IMR-90 (cell line): ENCODE results near the gene UPK2. TPM values are rescaled to one million over a fixed set of nuclear protein-coding genes. Genes with fewer than 3 reads are reported as not detected.
A peak's percentile ranks its signal among the peaks of the same experiment; 100 is the strongest.

ENCODE experiments used
- ATAC-seq: fragments of 200-7000 bp; cut with Tn5 transposase; 2 replicates; pipeline ENCODE4 v1.9.1; 2020; ENCODE audit warnings: low read depth, mild to moderate bottlenecking, moderate library complexity
- BruUV-seq: library from RNA; stranded (reverse); fragments of 400-500 nt; replicated peaks from 2 replicates; lab custom pipeline; 2021; lab: Mats Ljungman, UMichigan
- CTCF ChIA-PET: fragments of 300-600 bp; formaldehyde crosslinking; extraction: SDS; loops from one replicate; lab custom pipeline; 2021; ENCODE audit warnings: antibody characterized with exemption; lab: Yijun Ruan, JAX
- POLR2A ChIA-PET: fragments of 300-600 bp; sonication (Branson Sonifier 250); formaldehyde crosslinking; loops from one replicate; lab custom pipeline; 2022; ENCODE audit warnings: antibody characterized with exemption; ENCODE audit not compliant: unreplicated experiment; lab: Charles Lee
- DNase-seq: peaks from one replicate; pipeline ENCODE4 v3.0.0; 2013
- H2AFZ ChIP-seq: replicated peaks from 2 replicates; pipeline ENCODE3; 2013; ENCODE audit warnings: low read length, mild to moderate bottlenecking; ENCODE audit not compliant: poor library complexity
- H2AK5ac ChIP-seq: 2 replicates; pipeline ENCODE4 v1.6.1; 2013; ENCODE audit warnings: low read depth, low read length, inconsistent platforms
- H2AK9ac ChIP-seq: replicated peaks from 2 replicates; pipeline ENCODE3; 2013; ENCODE audit warnings: mild to moderate bottlenecking, low read depth, low read length, moderate library complexity; ENCODE audit not compliant: poor library complexity
- H2BK120ac ChIP-seq: 2 replicates; pipeline ENCODE4 v1.6.1; 2013; ENCODE audit warnings: low read depth, low read length, inconsistent platforms
- H2BK15ac ChIP-seq: 3 replicates; pipeline ENCODE4 v1.6.1; 2013; ENCODE audit warnings: low read depth, low read length, inconsistent platforms
- H2BK20ac ChIP-seq: 2 replicates; pipeline ENCODE4 v1.6.1; 2013; ENCODE audit warnings: low read depth, mild to moderate bottlenecking, inconsistent platforms, low read length, moderate library complexity
- H2BK5ac ChIP-seq: 2 replicates; pipeline ENCODE4 v1.6.1; 2013; ENCODE audit warnings: mild to moderate bottlenecking, low read depth, low read length, inconsistent platforms; ENCODE audit not compliant: poor library complexity, severe bottlenecking
- H3K14ac ChIP-seq: replicated peaks from 2 replicates; pipeline ENCODE4 v1.6.1; 2013; ENCODE audit warnings: low read depth, low read length, inconsistent platforms
- H3K18ac ChIP-seq: 2 replicates; pipeline ENCODE4 v1.6.1; 2013; ENCODE audit warnings: low read depth, low read length, control low read depth
- H3K23ac ChIP-seq: 2 replicates; pipeline ENCODE4 v1.6.1; 2013; ENCODE audit warnings: low read depth, low read length, inconsistent platforms
- H3K27ac ChIP-seq: 2 replicates; pipeline ENCODE4 v1.5.1; 2013; ENCODE audit warnings: mild to moderate bottlenecking, control low read depth, low read length; ENCODE audit not compliant: insufficient read depth
- H3K27me3 ChIP-seq: 2 replicates; pipeline ENCODE4 v1.6.1; 2013; ENCODE audit warnings: low read length; ENCODE audit not compliant: control insufficient read depth, insufficient read depth
- H3K36me3 ChIP-seq: 2 replicates; pipeline ENCODE4 v1.6.1; 2013; ENCODE audit warnings: low read length, mixed read lengths; ENCODE audit not compliant: control insufficient read depth, insufficient read depth
- H3K4ac ChIP-seq: 2 replicates; pipeline ENCODE4 v1.6.1; 2013; ENCODE audit warnings: low read depth, low read length, inconsistent platforms
- H3K4me1 ChIP-seq: 2 replicates; pipeline ENCODE4 v1.6.1; 2013; ENCODE audit warnings: low read length, mixed read lengths; ENCODE audit not compliant: control insufficient read depth, insufficient read depth
- H3K4me2 ChIP-seq: 2 replicates; pipeline ENCODE4 v1.6.1; 2013; ENCODE audit warnings: low read depth, mild to moderate bottlenecking, control low read depth, low read length, moderate library complexity
- H3K4me3 ChIP-seq: 2 replicates; pipeline ENCODE4 v1.5.1; 2013; ENCODE audit warnings: low read depth, mild to moderate bottlenecking, control low read depth, low read length, moderate library complexity; ENCODE audit not compliant: insufficient read depth
- H3K56ac ChIP-seq: 2 replicates; pipeline ENCODE4 v1.6.1; 2013; ENCODE audit warnings: low read length, inconsistent platforms; ENCODE audit not compliant: insufficient read depth; ENCODE audit errors: extremely low read depth
- H3K79me1 ChIP-seq, 2 experiments: 2 replicates each; pipeline ENCODE4 v1.6.1; 2013; ENCODE audit warnings: low read length in 2 of 2, inconsistent platforms in 1 of 2, low read depth in 1 of 2
- H3K9ac ChIP-seq: 2 replicates; pipeline ENCODE4 v1.6.1; 2013; ENCODE audit warnings: low read depth, low read length, control low read depth
- H3K9me1 ChIP-seq: 2 replicates; pipeline ENCODE4 v1.6.1; 2013; ENCODE audit warnings: low read length, inconsistent platforms; ENCODE audit not compliant: insufficient read depth
- H3K9me3 ChIP-seq: 2 replicates; pipeline ENCODE4 v1.6.1; 2013; ENCODE audit warnings: low read length; ENCODE audit not compliant: control insufficient read depth, insufficient read depth
- H4K20me1 ChIP-seq: 2 replicates; pipeline ENCODE4 v1.6.1; 2013; ENCODE audit warnings: low read length, inconsistent platforms; ENCODE audit not compliant: insufficient read depth
- H4K5ac ChIP-seq: 2 replicates; pipeline ENCODE4 v1.6.1; 2013; ENCODE audit warnings: mild to moderate bottlenecking, low read depth, low read length, control low read depth
- H4K8ac ChIP-seq, 2 experiments: 2 replicates each; pipeline ENCODE4 v1.6.1; 2013; ENCODE audit warnings: low read depth in 2 of 2, low read length in 2 of 2, control low read depth in 1 of 2, inconsistent platforms in 1 of 2
- H4K91ac ChIP-seq: 2 replicates; pipeline ENCODE4 v1.6.1; 2013; ENCODE audit warnings: low read depth, low read length, inconsistent platforms; ENCODE audit not compliant: insufficient read depth
- BHLHE40 ChIP-seq: fragments of 150-350 bp; IDR thresholded peaks from 2 replicates; pipeline ENCODE4 v1.6.1; 2016; ENCODE audit warnings: mild to moderate bottlenecking, low read depth, low read length
- CEBPB ChIP-seq: IDR thresholded peaks from 2 replicates; pipeline ENCODE4 v1.6.1; 2012; ENCODE audit warnings: low read depth, low read length, improper control_type of control experiment
- CHD1 ChIP-seq: IDR thresholded peaks from 2 replicates; pipeline ENCODE4 v1.6.1; 2012; ENCODE audit warnings: low read depth, low read length, improper control_type of control experiment
- CTCF ChIP-seq: conservative IDR thresholded peaks from 2 replicates; pipeline ENCODE4 v1.5.1; 2012; ENCODE audit warnings: mild to moderate bottlenecking, low read depth, low read length, improper control_type of control experiment
- FOS ChIP-seq: fragments of 150-350 bp; IDR thresholded peaks from 2 replicates; pipeline ENCODE4 v1.6.1; 2016; ENCODE audit warnings: low read depth, low read length
- MAFK ChIP-seq: IDR thresholded peaks from 2 replicates; pipeline ENCODE4 v1.6.1; 2012; ENCODE audit warnings: low read depth, low read length, improper control_type of control experiment
- MAZ ChIP-seq: IDR thresholded peaks from 2 replicates; pipeline ENCODE4 v1.6.1; 2012; ENCODE audit warnings: low read depth, mild to moderate bottlenecking, low read length, improper control_type of control experiment, moderate library complexity, borderline replicate concordance
- POLR2A ChIP-seq: IDR thresholded peaks from 2 replicates; pipeline ENCODE4 v1.6.1; 2012; ENCODE audit warnings: mild to moderate bottlenecking, low read depth, low read length
- RAD21 ChIP-seq: IDR thresholded peaks from 2 replicates; pipeline ENCODE4 v1.6.1; 2012; ENCODE audit warnings: low read length, improper control_type of control experiment
- SMC3 ChIP-seq: fragments of 150-350 bp; IDR thresholded peaks from 2 replicates; pipeline ENCODE4 v1.6.1; 2016; ENCODE audit warnings: low read depth, mild to moderate bottlenecking, antibody characterized with exemption, low read length, moderate library complexity
- WGBS, 2 experiments: methylation state at CpG; one replicate each; pipeline versions ENCODE4 v1.1.5 to v1.1.7; 2013; ENCODE audit warnings: missing lambda C conversion rate in 2 of 2; ENCODE audit not compliant: insufficient read length in 1 of 2; ENCODE audit errors: extremely low coverage in 2 of 2; 5-methylcytosine and 5-hydroxymethylcytosine counted together
- dilution Hi-C: fragments of 300-500 bp; cut with HindIII; formaldehyde crosslinking; loops from one replicate; pipeline ENCODE4 v1.14.3; 2018; ENCODE audit warnings: low sequenced_read_pairs; ENCODE audit not compliant: unreplicated experiment
- in situ Hi-C: fragments of 300-500 bp; cut with MboI; formaldehyde crosslinking; loops from 3 replicates; pipeline ENCODE4 v1.14.3; 2019; ENCODE audit warnings: low sequenced_read_pairs, inconsistent platforms, mixed read lengths
- intact Hi-C: fragments of 100-400 bp; cut with micrococcal nuclease; formaldehyde crosslinking; loops from 2 replicates; pipeline ENCODE4 v1.10.0; 2022
- polyA plus RNA-seq, 3 experiments: library from polyadenylated mRNA; depleted of rRNA; stranded (reverse); fragments of >200 nt; gene quantifications; 2 replicates each; pipeline ENCODE4 v1.2.3, GENCODE V29; 2012; ENCODE audit warnings: low replicate concordance in 1 of 3
- total RNA-seq: library from RNA; depleted of rRNA; stranded (reverse); fragments of >200 nt; gene quantifications from 2 replicates; pipeline ENCODE4 v1.2.3, GENCODE V29; 2012
- TF ChIP-seq, protein P1 (sequence below): fragments of 150-350 bp; IDR thresholded peaks from 2 replicates; pipeline ENCODE4 v1.6.1; 2017; ENCODE audit warnings: mild to moderate bottlenecking, antibody characterized with exemption, low read length, low read depth

Gene UPK2
- total and polyA plus RNA-seq, 2 of the 4 experiments (the other 2 are of a cell fraction): 0.26 TPM; not detected in 1

DNA sequence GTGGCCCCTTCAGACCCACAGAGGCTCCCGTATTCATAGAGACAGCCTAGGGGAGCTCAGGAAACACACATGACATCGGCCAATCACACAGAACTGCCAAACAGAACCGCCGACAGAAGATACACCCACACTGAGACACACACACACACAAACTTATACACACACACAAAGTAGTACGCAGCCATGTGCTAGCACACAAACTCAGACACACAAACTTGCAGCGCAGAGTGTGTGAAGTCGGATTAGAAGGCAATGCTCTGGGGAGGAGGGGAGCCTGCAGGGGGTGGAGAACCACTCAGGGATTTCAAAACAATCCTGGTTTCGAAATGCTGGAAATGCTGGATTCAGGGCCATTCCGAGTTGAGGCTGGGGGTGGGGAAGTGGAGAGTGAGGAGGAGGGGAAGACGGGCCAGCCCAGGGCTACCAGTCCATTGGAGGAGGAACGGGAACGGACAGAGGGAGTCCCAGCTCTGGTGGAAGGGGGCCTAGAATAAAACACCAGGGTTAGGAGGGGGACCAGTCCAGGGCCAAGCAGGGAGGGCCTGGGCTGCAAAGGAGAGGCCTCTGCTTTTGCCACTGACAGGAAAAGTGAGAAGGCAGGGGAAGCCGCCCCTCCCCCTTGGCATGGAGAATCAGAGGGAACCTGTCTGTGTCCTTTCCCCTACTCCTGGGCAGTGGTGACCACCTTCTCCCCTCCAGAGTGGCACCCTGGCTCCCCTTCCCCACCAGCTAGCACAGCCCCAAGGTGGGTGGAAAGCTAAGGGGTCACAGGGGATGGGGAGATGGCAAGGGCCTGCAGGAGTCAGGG is 34.8 kb upstream of the UPK2 start:
- peak overlapping the region; percentile 80 for H2BK20ac ChIP-seq
- ChIA-PET CTCF (interaction anchor here (0.9 to 1.1 kb wide), 3 partner anchors 8 to 302 kb away, joined by 3 to 4 read pairs (median 3); no protein-coding TSS in a partner anchor), POLR2A (interaction anchor here (1.9 kb wide), 1 partner anchor 11 kb away, joined by 13 read pairs; no protein-coding TSS in a partner anchor)
- H3K9me3 ChIP-seq: no peaks in the 10 kb centered on the region
- H3K23ac ChIP-seq: peak overlapping the region; percentile 93
- no TSS peak for BruUV-seq
- H3K14ac ChIP-seq: peak overlapping the region; percentile 89
- peak overlapping the region; percentile 79 for H3K9ac ChIP-seq
- H2BK120ac ChIP-seq: peak overlapping the region; percentile 96
- H3K18ac ChIP-seq: peak overlapping the region; percentile 62
- in situ Hi-C loops (no loop called here), intact Hi-C loops (no loop called here), dilution Hi-C loops (no loop called here)
- peak overlapping the region; percentile 98 for H2AK5ac ChIP-seq
- DNase-seq (peak; percentile 88), ATAC-seq (peak; percentile 15)
- H2AK9ac ChIP-seq: peak overlapping the region; percentile 63
- H4K20me1 ChIP-seq: peaks cover 76% of the 10 kb centered on the region
- peaks cover 8 to 52% of the 10 kb centered on the region in 2 experiments; a peak in 3 of 4 replicates for H3K79me1 ChIP-seq
- 4% methylated on average over 5 of the region's 13 CpGs; no CpG with 5 or more reads in 1 of the 2 experiments for WGBS, 2 experiments
- peak overlapping the region; percentile 92 for H2BK5ac ChIP-seq
- H2AFZ ChIP-seq: peak overlapping the region; percentile 35
- H3K4me3 ChIP-seq: peak overlapping the region; percentile 99
- peak overlapping the region; percentile 99 for H3K27ac ChIP-seq
- H3K56ac ChIP-seq: peak overlapping the region; percentile 85
- H4K5ac ChIP-seq: peak overlapping the region; percentile 31
- no peaks in the 10 kb centered on the region for H3K9me1 ChIP-seq
- peak overlapping the region; percentile 97 for H3K4ac ChIP-seq
- H4K8ac ChIP-seq: peak overlapping the region; percentile 34 to 81
- peak overlapping the region; percentile 96 for H4K91ac ChIP-seq
- peaks cover 39% of the 10 kb centered on the region for H3K4me1 ChIP-seq
- no peaks in the 10 kb centered on the region for H3K36me3 ChIP-seq
- H3K27me3 ChIP-seq: no peaks in the 10 kb centered on the region
- H2BK15ac ChIP-seq: peak overlapping the region; percentile 60; the same call in 2 of the 3 replicates
- H3K4me2 ChIP-seq: peak overlapping the region; percentile 92
- TF ChIP-seq CTCF (no peak), CHD1 (peak; percentile 44; the same call in 1 of the 2 replicates), FOS (no peak), POLR2A (peak; percentile 47; the same call in 1 of the 2 replicates), CEBPB (peak; percentile 92), SMC3 (no peak), MAZ (peak; percentile 85), RAD21 (peak; percentile 20), MAFK (no peak), BHLHE40 (0 out of 2 replicates have a peak, but pooled peaks have one; percentile 1)
- TF ChIP-seq, protein P1, sequence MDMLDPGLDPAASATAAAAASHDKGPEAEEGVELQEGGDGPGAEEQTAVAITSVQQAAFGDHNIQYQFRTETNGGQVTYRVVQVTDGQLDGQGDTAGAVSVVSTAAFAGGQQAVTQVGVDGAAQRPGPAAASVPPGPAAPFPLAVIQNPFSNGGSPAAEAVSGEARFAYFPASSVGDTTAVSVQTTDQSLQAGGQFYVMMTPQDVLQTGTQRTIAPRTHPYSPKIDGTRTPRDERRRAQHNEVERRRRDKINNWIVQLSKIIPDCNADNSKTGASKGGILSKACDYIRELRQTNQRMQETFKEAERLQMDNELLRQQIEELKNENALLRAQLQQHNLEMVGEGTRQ: no peak
